ENCODE results near the gene HPCAL4. TPM values are rescaled to one million over a fixed set of nuclear protein-coding genes. Genes with fewer than 3 reads are reported as not detected.

Gene HPCAL4
- total and polyA plus RNA-seq, 10 of the 15 experiments (the other 5 are each of a cell fraction or from before 2014, with no cell fraction given): 0.05 to 0.18 (median 0.06) TPM; not detected in 5

DNA sequence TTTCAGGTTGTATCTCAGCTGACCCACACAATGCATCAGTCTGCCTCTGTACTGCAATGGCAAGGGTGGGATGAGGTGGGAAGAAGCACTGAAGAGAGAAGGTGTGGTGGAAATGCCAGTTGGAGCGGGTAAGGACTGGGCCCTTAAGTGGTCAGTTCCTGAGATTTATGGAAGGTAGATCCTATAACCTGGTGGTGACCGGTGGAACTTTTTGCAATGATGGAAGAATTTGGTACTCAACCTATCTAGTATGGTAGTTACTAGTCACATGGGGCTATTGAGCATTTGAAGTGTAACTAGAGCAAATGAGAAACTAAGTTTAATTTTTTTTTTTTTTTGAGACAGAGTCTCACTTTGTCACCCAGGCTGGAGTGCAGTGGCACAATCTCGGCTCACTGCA lies 8.2 kb upstream of the HPCAL4 start:
- ChIA-PET RAD21 (ENCODE audit: unreplicated experiment) (no interaction called here), SMC1A (ENCODE audit: uncharacterized antibody, unreplicated experiment) (interaction anchor here (1.1 kb wide), 1 partner anchor 37 kb away, joined by 3 read pairs; no protein-coding TSS in a partner anchor), POLR2A (no interaction called here), CTCF (interaction anchor here (0.7 to 6.5 kb wide), 5 partner anchors 11 to 203 kb away, joined by 3 to 39 read pairs (median 4); no protein-coding TSS in a partner anchor)
- DNase-seq (ENCODE audit: low read depth, low spot score) (no peak), FAIRE-seq (no peak), ATAC-seq (no peak)
- TF ChIP-seq NR2C1 (IDR thresholded peaks at IDR 0.05): no peak
- TF ChIP-seq, protein P1, sequence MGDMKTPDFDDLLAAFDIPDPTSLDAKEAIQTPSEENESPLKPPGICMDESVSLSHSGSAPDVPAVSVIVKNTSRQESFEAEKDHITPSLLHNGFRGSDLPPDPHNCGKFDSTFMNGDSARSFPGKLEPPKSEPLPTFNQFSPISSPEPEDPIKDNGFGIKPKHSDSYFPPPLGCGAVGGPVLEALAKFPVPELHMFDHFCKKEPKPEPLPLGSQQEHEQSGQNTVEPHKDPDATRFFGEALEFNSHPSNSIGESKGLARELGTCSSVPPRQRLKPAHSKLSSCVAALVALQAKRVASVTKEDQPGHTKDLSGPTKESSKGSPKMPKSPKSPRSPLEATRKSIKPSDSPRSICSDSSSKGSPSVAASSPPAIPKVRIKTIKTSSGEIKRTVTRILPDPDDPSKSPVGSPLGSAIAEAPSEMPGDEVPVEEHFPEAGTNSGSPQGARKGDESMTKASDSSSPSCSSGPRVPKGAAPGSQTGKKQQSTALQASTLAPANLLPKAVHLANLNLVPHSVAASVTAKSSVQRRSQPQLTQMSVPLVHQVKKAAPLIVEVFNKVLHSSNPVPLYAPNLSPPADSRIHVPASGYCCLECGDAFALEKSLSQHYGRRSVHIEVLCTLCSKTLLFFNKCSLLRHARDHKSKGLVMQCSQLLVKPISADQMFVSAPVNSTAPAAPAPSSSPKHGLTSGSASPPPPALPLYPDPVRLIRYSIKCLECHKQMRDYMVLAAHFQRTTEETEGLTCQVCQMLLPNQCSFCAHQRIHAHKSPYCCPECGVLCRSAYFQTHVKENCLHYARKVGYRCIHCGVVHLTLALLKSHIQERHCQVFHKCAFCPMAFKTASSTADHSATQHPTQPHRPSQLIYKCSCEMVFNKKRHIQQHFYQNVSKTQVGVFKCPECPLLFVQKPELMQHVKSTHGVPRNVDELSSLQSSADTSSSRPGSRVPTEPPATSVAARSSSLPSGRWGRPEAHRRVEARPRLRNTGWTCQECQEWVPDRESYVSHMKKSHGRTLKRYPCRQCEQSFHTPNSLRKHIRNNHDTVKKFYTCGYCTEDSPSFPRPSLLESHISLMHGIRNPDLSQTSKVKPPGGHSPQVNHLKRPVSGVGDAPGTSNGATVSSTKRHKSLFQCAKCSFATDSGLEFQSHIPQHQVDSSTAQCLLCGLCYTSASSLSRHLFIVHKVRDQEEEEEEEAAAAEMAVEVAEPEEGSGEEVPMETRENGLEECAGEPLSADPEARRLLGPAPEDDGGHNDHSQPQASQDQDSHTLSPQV (IDR thresholded peaks at IDR 0.05): no peak
- no peak for TF ChIP-seq STAT1 (conservative IDR thresholded peaks at IDR 0.05)
- TF ChIP-seq, protein P2, sequence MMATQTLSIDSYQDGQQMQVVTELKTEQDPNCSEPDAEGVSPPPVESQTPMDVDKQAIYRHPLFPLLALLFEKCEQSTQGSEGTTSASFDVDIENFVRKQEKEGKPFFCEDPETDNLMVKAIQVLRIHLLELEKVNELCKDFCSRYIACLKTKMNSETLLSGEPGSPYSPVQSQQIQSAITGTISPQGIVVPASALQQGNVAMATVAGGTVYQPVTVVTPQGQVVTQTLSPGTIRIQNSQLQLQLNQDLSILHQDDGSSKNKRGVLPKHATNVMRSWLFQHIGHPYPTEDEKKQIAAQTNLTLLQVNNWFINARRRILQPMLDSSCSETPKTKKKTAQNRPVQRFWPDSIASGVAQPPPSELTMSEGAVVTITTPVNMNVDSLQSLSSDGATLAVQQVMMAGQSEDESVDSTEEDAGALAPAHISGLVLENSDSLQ (IDR thresholded peaks at IDR 0.05): no peak
- no peak for TF ChIP-seq MTA2 (IDR thresholded peaks at IDR 0.05; ENCODE audit: low read depth)
- TF ChIP-seq YBX1 (IDR thresholded peaks at IDR 0.05): no peak
- TF ChIP-seq, protein P3, sequence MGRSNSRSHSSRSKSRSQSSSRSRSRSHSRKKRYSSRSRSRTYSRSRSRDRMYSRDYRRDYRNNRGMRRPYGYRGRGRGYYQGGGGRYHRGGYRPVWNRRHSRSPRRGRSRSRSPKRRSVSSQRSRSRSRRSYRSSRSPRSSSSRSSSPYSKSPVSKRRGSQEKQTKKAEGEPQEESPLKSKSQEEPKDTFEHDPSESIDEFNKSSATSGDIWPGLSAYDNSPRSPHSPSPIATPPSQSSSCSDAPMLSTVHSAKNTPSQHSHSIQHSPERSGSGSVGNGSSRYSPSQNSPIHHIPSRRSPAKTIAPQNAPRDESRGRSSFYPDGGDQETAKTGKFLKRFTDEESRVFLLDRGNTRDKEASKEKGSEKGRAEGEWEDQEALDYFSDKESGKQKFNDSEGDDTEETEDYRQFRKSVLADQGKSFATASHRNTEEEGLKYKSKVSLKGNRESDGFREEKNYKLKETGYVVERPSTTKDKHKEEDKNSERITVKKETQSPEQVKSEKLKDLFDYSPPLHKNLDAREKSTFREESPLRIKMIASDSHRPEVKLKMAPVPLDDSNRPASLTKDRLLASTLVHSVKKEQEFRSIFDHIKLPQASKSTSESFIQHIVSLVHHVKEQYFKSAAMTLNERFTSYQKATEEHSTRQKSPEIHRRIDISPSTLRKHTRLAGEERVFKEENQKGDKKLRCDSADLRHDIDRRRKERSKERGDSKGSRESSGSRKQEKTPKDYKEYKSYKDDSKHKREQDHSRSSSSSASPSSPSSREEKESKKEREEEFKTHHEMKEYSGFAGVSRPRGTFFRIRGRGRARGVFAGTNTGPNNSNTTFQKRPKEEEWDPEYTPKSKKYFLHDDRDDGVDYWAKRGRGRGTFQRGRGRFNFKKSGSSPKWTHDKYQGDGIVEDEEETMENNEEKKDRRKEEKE (IDR thresholded peaks at IDR 0.05): no peak
- TF ChIP-seq, protein P4, sequence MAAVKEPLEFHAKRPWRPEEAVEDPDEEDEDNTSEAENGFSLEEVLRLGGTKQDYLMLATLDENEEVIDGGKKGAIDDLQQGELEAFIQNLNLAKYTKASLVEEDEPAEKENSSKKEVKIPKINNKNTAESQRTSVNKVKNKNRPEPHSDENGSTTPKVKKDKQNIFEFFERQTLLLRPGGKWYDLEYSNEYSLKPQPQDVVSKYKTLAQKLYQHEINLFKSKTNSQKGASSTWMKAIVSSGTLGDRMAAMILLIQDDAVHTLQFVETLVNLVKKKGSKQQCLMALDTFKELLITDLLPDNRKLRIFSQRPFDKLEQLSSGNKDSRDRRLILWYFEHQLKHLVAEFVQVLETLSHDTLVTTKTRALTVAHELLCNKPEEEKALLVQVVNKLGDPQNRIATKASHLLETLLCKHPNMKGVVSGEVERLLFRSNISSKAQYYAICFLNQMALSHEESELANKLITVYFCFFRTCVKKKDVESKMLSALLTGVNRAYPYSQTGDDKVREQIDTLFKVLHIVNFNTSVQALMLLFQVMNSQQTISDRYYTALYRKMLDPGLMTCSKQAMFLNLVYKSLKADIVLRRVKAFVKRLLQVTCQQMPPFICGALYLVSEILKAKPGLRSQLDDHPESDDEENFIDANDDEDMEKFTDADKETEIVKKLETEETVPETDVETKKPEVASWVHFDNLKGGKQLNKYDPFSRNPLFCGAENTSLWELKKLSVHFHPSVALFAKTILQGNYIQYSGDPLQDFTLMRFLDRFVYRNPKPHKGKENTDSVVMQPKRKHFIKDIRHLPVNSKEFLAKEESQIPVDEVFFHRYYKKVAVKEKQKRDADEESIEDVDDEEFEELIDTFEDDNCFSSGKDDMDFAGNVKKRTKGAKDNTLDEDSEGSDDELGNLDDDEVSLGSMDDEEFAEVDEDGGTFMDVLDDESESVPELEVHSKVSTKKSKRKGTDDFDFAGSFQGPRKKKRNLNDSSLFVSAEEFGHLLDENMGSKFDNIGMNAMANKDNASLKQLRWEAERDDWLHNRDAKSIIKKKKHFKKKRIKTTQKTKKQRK (IDR thresholded peaks at IDR 0.05; ENCODE audit: low read depth, low read length): no peak
- TF ChIP-seq MYB (IDR thresholded peaks at IDR 0.05; ENCODE audit: borderline replicate concordance, low read depth, low read length): no peak
- TF ChIP-seq SUPT20H (IDR thresholded peaks at IDR 0.05; ENCODE audit: borderline replicate concordance, control insufficient read depth, low read depth, low read length): no peak
- no peak for TF ChIP-seq ESRRA (IDR thresholded peaks at IDR 0.05; ENCODE audit: low read length)
- no peak for TF ChIP-seq RB1 (IDR thresholded peaks at IDR 0.05; ENCODE audit: borderline replicate concordance)
- TF ChIP-seq YY1 (IDR thresholded peaks at IDR 0.05; ENCODE audit: low read depth, low read length): no peak
- TF ChIP-seq SIN3A (IDR thresholded peaks at IDR 0.05; ENCODE audit: low read depth, low read length): no peak
- H3K4me1 ChIP-seq (ENCODE audit: control insufficient read depth, insufficient read depth, low read length): peaks cover 3% of the 10 kb centered on the region; the same call in 1 of the 2 replicates
- H3K4me3 ChIP-seq: no peak overlapping the region
- WGBS (ENCODE audit: insufficient coverage, insufficient replicate concordance, low lambda C conversion rate, missing lambda C conversion rate): 74% methylated on average over 3 of the region's 3 CpGs
- no peak overlapping the region for H3K4me2 ChIP-seq (ENCODE audit: control insufficient read depth, insufficient read depth)
- no peaks in the 10 kb centered on the region; a peak in 1 of 4 replicates for H3K27me3 ChIP-seq (replicated peaks in 1 of 2; ENCODE audit: control insufficient read depth in 2 of 2, insufficient read depth in 2 of 2, low read length in 1 of 2)
- BruUV-seq (replicated peaks): no TSS peak
- H3K79me2 ChIP-seq (ENCODE audit: control insufficient read depth, insufficient read depth, low read length): no peaks in the 10 kb centered on the region
- no peak overlapping the region for H3K9ac ChIP-seq (ENCODE audit: control insufficient read depth, insufficient read depth, low read length)
- intact Hi-C loops (cut with micrococcal nuclease; ENCODE audit: unreplicated experiment): no loop called here
- no peak overlapping the region for H3K27ac ChIP-seq (ENCODE audit: control insufficient read depth, insufficient read depth)
- H3K36me3 ChIP-seq (ENCODE audit: control insufficient read depth in 2 of 2, insufficient read depth in 2 of 2, low read length in 1 of 2): no peaks in the 10 kb centered on the region
- in situ Hi-C loops (cut with MboI): no loop called here
- H3K9me3 ChIP-seq (replicated peaks; ENCODE audit: control insufficient read depth, insufficient read depth, low read length): no peaks in the 10 kb centered on the region
- H2AFZ ChIP-seq (ENCODE audit: control insufficient read depth, low read depth, low read length): no peak overlapping the region
- H4K20me1 ChIP-seq (ENCODE audit: control insufficient read depth, insufficient read depth): no peaks in the 10 kb centered on the region

Data from GM12878 (cell line).